HEK293 (cell line): Measurements from ENCODE around the gene G3BP2.

Experiments used
- CTCF ChIP-seq: fragments of 450-650 bp; formaldehyde crosslinking; IDR thresholded peaks from 2 replicates; pipeline ENCODE4 v1.5.1; 2016; ENCODE audit warnings: missing biosample characterization, missing genetic modification characterization
- YY1 ChIP-seq: fragments of 450-650 bp; formaldehyde crosslinking; IDR thresholded peaks from 2 replicates; pipeline ENCODE4 v1.5.1; 2018; ENCODE audit warnings: missing biosample characterization, missing genetic modification characterization
- ZNF132 ChIP-seq: fragments of 450-650 bp; formaldehyde crosslinking; IDR thresholded peaks from 2 replicates; pipeline ENCODE4 v1.5.1; 2017; ENCODE audit warnings: missing biosample characterization, missing genetic modification characterization, borderline replicate concordance
- ZNF843 ChIP-seq: fragments of 450-650 bp; formaldehyde crosslinking; IDR thresholded peaks from 2 replicates; pipeline ENCODE4 v1.5.1; 2016; ENCODE audit warnings: missing biosample characterization, missing genetic modification characterization

GRCh38 chr4:75593393-75593792, 79.8 kb downstream of the G3BP2 start:
- no peak for TF ChIP-seq CTCF (tag by site-specific recombination)
- TF ChIP-seq ZNF843 (tag by site-specific recombination): no peak
- no peak for TF ChIP-seq YY1
- no peak for TF ChIP-seq ZNF132 (tag by site-specific recombination)
